GF-D8 (cell line): ENCODE results near the gene UST.
"Not testable (repeated sequence)": the region's sequence is repeated elsewhere in the genome, so short reads cannot be mapped to it uniquely, and the experiment has no call there.

Experiments used
- DNase-seq: peaks from one replicate; lab custom pipeline; 2025; lab: John Stamatoyannopoulos, UW

The UST gene

DNA sequence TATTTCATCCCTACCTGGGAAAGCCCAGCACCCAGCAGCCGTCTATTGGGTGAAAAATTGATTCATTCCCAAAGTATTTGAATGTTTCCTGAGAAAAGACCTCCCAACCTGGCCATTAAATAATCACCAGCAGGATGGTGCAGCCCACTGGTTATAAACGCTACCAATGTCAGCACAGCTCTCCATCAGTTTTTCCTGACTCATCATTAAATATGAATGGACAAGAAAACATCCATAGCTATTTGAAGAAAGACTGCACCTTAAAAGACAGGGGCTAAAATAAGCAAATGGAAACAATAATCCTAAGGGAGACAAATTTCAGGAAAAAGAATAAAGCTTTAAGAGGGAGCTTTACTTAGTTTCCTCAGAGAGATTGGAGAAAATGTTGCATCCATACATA is 261.9 kb downstream of the UST start:
- no peak for DNase-seq

GRCh38 chr6:149012040-149012545 is 265.3 kb downstream of the UST start:
- no peak for DNase-seq

DNA sequence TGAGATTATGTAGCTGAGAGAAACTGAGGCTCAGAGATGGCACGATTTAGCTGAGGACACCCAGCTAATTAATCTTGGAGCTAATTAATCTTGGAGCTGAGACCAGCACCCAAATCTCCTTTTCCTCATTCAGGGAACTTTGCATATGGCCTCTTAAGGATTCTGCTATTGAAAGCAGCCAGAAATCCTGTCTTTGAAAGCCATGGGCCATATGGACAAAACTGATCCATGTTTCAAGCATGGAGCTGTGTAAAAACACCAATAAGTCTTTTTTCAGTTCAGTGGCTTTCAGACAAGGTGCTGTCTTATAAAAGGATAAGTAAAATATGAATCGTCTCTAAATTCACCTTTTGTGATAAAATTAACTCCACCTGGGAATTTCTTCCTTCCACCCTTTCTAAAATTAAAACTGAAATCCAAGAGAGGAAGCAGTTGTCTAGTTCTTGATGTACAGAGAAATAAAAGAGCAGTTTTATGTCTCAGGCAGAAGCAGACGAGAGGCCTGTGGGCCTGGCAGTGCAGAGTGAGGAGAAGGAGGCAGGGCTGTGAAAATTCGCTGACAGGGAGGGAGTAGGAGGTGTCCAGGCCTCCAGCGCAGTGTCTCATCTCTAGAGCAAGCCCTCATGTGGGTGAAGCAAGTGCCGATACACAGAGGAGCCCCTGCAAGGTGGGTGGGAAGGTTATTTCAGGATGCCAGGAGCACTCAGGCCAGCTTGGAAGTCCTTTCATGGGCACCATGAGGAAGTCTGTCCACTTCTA is 266.9 kb downstream of the UST start:
- no peak for DNase-seq

DNA sequence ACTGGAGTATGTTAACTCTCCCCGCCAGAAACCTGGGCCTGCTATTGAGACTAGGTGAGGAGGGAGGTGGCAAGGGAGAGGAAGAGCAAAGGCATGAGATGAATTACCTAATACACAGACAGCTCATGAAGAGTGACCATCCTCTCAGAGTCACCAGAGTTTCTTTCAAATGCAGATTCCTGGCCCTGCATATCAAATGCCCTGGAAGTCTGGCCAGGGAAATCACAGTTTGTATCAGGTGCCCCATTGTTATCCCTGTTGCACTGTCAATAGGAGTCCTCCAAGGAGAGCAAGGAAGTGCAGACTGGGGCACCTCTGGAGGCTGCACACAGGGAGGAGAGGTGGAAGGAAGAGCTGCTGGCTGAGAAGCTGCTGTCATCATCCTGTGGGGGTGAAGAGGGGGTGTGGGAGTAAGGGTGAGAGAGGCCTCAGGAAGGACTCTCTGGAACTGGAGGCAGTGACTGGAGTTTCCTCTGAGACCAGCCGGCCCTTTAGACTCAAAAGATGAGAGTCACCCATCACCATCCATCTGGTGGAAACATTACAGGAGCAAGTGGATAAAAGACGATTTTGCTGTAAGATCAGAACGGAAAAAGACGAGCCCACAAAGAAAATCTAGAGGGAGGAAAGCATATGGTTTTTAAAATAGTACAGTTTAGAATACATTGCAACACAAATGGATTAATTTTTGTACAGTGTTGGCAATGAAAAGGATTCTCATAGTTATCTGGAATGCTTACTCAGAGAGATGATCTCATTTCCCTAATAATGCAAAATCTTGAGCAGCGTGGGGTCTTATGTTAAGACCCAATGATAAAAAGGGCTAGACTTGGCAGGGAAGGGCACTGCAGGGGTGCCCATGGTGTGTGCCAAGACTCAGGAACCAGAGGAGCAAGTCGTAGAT is 268.1 kb downstream of the UST start:
- no peak for DNase-seq

DNA sequence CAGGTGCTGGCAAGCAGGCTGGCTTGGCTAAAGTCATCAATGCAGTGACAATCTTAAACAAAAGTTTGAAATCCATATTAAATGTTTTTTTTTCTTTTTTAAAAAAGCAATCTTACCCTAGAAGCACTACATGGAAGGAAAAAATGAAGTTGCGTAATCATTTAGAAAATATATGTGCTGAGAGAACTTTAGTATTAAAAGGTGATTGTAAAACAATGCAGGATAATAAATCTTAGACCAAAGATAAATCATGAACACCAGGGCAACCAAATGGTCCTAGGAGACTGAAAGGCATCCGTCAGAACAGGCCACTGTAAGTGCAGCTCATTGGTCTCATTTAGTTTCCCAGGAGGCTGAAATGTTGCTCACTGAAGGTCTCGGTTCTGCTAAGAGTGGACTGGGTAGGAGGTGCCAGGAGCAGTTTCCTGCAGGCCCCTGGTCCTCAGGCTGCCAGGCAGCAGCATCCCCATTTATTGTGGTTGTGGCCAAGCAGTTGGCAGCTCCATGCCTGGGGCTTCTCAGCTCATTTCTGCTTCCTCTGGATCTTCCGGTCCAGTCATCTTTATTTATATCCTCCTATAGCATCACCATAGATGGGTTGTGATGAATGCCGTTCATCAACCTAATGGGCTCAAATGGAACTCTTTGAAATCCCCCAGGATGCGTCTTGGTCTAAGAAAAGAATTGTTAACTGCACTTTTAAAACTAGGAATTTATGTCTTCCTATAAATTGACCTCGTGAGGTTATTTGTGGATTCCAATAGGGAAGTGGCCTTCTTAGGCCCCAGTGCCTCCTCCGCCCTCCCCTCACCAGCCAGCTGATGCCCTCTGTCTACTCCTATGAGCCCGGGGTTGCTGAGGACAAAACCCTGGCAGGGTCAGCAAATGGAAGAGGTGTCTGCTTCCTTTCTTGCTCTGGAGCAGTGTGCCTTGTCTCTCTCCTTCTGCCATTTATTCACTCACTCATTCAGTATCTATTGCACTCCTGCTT is 269.0 kb downstream of the UST start:
- no peak for DNase-seq

DNA sequence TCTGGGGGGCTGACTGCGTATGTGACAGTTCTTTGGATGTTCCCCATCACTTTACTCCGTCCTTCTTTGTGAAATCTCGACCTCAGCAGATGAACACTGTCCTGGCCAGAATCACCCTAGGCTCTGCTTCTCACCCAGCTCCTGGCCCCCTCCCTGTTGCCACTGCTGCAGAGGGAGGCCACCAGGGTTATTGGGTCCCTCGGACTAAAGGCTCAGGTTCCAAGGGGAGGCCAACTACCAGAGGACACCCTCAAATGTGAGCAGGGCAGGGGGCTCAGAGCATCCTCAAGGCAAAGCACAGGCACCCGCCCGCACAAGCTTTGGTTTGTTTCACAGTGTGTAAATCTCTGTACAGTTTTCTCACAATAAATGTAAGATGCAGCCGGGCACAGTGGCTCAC is 269.9 kb downstream of the UST start:
- DNase-seq, result no peak

DNA sequence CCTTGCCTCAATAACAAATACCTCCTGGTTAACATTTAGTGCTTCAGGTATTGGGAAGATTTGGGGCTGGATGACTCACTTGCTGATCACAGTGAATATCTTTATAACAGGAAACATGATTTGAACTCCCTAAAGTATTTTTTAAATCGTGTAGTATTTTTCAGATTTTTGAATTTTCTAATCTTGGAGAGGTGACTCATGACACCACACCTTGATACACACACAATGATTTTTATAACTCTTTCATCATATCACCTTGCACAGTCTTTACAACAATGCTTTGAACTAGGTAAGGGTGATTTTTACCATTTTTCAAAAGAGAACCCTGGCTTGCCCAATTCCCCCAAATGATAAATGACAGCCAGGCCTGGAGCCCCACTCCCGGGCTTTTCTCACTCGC is 273.5 kb downstream of the UST start:
- no peak for DNase-seq

DNA sequence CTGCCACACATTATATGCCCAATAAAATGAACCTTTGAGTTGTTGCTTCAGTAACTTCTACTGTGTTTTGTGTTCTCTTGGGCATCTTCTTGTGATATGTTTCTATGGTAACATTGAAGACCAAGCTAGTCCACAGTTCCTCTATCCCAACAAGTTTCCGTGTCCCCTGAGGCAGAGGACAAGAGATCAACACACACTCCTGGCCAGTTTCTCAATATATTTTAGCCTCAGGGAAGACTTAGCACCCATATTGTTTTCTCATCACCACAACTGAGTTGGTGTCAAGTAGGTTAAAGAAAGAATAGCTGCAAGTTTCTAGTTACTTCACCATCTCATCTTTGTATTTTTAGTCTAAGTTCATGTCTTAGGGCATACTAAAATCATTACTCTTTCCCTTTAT is 277.5 kb downstream of the UST start:
- no peak for DNase-seq

GRCh38 chr6:149025061-149025460 is 278.2 kb downstream of the UST start:
- no peak for DNase-seq

GRCh38 chr6:149026530-149026942 is 279.7 kb downstream of the UST start:
- DNase-seq, result no peak

DNA sequence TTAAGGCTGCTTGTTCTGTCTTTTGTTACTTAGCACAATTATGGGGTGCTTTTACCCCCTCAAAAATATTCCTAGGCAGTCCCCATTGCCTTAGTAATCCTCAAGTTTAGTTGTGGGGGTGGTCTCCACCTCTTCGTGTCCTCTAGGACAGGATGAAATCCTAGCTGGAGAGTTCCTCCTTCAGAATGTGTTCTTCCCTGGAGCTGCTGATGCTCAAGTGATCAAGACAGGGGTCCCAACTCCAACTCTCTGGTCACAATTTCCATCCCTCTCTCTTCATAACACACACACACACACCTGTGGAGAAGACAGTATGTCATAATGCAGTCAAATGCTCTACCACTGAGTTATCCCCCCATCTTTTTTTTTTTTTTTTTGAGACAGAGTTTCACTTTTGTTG is 280.7 kb downstream of the UST start:
- no peak for DNase-seq

DNA sequence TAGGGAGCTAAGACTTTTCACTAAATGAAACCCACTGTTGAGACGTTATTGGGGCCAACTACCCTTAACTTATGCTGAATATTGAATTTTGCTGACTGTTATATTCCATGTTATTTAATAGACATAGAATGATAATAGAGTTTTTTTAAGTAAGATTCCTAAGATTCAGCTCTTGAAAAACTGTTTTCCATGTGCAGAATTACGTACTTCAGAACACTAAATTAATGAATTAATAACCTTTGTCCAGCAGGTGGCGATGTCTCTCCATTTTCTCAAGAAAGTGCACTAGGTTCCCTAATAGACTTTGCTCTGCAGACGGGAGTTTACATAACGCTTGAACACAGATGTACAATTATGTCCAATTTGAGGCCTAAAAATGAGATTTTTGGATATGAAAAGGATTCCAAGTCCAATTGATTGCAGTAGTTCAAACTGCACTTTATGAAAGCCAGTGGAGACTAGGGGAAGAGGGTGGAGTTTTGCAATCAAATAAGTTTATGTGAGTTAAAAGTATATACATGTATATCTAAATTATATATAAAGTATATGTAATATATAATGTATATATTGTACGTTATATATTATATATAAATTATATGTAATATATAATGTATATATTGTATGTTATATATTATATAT is 282.1 kb downstream of the UST start:
- DNase-seq, result peak; percentile 47

- no peak for DNase-seq
Measured at GRCh38 chr6:149031201-149031858, 284.5 kb downstream of the UST start.

GRCh38 chr6:149031859-149032598 is 285.2 kb downstream of the UST start:
- no peak for DNase-seq

DNA sequence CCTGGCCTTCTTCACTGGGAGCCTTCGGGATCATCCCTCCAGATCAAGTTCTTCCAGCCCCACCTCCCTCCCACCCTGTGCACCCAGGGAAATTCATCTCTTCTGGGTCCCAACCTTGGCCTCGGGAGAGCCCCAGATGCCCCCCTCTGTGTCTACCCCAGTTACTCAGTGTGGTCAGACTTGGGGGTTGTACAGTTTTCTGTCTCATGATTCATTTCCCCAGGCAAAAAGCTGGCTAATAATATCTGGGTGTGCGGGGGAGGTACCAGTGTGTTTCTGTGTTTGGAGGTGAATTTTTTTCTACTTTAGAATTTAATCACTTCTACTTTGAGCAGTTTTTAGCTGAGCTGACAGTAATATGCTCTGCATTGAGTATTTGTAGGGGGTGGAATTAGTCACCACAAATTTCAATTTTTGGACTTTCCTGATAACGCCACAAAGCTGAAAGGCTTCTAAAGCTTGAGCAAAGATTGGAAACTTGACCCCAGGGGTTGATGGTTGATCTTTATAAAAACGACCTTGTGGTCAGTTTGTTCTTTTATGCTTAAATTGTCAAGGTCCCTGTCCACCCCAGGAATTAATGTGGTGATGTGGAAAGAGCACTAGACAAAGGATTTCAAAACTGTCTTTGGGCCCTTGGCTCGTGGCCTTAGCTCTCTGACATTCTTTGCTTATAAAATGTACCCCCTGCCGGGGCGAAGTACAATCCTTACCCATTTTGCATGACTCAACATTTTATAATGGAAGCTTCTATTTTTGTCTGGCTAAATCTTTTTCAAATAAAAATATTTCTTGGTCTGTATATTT is 286.0 kb downstream of the UST start:
- no peak for DNase-seq

DNA sequence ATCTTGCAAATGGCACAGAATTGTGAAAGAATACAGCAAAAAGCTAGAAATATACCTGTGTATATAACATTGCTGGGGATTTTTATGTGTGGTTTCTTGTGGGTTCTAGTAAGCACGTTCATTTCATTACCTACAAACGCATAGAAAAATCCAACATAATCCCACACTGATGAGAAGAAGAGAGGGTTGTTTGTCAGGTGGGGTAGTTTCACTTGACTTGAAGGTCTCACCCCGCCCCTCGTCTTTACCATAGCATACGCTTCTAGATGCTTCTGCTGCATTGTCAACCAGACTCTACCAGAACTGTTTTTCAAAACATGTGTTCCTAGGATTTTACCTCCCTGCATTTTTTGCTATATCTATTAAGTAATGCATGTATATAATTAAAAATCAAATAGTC is 286.6 kb downstream of the UST start:
- no peak for DNase-seq

GRCh38 chr6:149035766-149036165 is 288.9 kb downstream of the UST start:
- DNase-seq, result no peak

DNA sequence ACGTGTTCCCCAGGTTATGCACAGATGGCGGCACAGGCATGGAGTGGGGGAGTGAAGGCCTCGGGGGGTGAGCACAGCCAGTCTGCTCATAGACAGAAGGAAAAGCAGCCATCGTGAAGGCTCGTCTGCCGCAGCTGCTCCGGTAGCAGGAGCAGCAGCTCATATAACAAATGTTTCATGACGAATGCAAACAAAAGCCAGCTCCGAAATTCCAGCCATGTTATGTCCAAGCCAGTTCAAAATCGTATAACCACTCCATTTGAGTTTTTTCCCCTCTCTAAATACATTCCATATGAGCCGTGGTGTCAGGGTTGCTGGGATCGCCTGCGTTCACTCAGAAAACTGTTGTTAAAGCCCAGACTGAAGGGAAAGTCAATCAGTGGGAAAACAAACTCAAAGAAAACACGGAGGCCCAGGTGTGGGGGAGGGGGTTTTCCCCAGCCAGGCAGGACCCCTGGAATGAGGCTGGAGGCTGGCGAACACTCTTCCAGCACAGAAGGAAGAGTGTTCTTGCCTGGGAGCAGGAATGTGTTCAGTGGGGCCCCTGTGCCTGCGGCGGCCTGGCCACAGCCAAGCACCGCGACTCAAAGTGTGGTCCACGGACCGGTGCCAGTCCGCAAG is 290.3 kb downstream of the UST start:
- DNase-seq, result no peak

DNA sequence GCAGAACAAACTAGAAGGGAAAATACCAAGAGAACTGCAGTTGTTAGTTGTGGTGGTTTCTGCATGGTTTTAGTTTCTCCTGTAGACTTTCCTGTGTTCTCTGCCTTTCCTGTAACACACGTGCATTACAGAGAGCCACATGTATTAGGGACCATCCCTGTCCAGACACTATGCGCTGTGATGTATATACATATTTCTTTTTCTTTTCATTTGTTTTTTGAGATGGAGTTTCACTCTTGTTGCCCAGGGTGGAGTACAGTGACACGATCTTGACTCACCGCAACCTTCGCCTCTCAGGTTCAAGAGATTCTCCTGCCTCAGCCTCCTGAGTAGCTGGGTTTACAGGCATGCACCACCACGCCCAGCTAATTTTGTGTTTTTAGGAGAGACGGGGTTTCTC is 292.2 kb downstream of the UST start:
- DNase-seq, result not testable (repeated sequence)
